Measurements from ENCODE around the gene RSPO1. TPM values are rescaled to one million over a fixed set of nuclear protein-coding genes. Genes with fewer than 3 reads are reported as not detected.

RSPO1 gene
- total and polyA plus RNA-seq, 10 of the 15 experiments (the other 5 are each of a cell fraction or from before 2014, with no cell fraction given) = not detected

GRCh38 chr1:37656026-37656425, 21.3 kb upstream of the RSPO1 start:
- ChIA-PET SMC1A (ENCODE audit: uncharacterized antibody, unreplicated experiment) (interaction anchor here (1.5 kb wide), 1 partner anchor 10 kb away, joined by 3 read pairs; no protein-coding TSS in a partner anchor), RAD21 (ENCODE audit: unreplicated experiment) (no interaction called here), CTCF (no interaction called here), POLR2A (no interaction called here)
- Histone ChIP-seq H3K27me3 (replicated peaks in 1 of 2; ENCODE audit: control insufficient read depth in 2 of 2, insufficient read depth in 2 of 2, low read length in 1 of 2) (no peaks in the 10 kb centered on the region), H3K9me3 (replicated peaks; ENCODE audit: control insufficient read depth, insufficient read depth, low read length) (no peaks in the 10 kb centered on the region), H3K4me3 (no peak overlapping the region), H3K4me1 (ENCODE audit: control insufficient read depth, insufficient read depth, low read length) (no peaks in the 10 kb centered on the region), H3K9ac (ENCODE audit: control insufficient read depth, insufficient read depth, low read length) (no peak overlapping the region), H3K27ac (ENCODE audit: control insufficient read depth, insufficient read depth) (no peak overlapping the region), H2AFZ (ENCODE audit: control insufficient read depth, low read depth, low read length) (no peak overlapping the region), H4K20me1 (ENCODE audit: control insufficient read depth, insufficient read depth) (no peaks in the 10 kb centered on the region), H3K79me2 (ENCODE audit: control insufficient read depth, insufficient read depth, low read length) (no peaks in the 10 kb centered on the region), H3K36me3 (ENCODE audit: control insufficient read depth in 2 of 2, insufficient read depth in 2 of 2, low read length in 1 of 2) (no peaks in the 10 kb centered on the region), H3K4me2 (ENCODE audit: control insufficient read depth, insufficient read depth) (no peak overlapping the region)
- no peak for TF ChIP-seq DPF2 (IDR thresholded peaks at IDR 0.05)
- no peak for TF ChIP-seq TBL1XR1 (IDR thresholded peaks at IDR 0.05; ENCODE audit: low read depth, low read length)
- TF ChIP-seq YBX1 (IDR thresholded peaks at IDR 0.05) = no peak
- no peak for TF ChIP-seq CREB1 (IDR thresholded peaks at IDR 0.05; ENCODE audit: low read depth)
- TF ChIP-seq CHD2 (IDR thresholded peaks at IDR 0.05; ENCODE audit: borderline replicate concordance, low read depth, low read length) = no peak
- TF ChIP-seq NFYA (IDR thresholded peaks at IDR 0.05; ENCODE audit: borderline replicate concordance, low read depth, low read length) = no peak
- no peak for TF ChIP-seq ATF7 (IDR thresholded peaks at IDR 0.05; ENCODE audit: low read depth)
- no peak for TF ChIP-seq IRF5 (IDR thresholded peaks at IDR 0.05; ENCODE audit: borderline replicate concordance)
- TF ChIP-seq PKNOX1 (IDR thresholded peaks at IDR 0.05) = no peak
- no peak for TF ChIP-seq MLLT1 (IDR thresholded peaks at IDR 0.05)
- TF ChIP-seq RFX5 (IDR thresholded peaks at IDR 0.05; ENCODE audit: low read depth, low read length) = no peak
- no peak for TF ChIP-seq ATF3 (IDR thresholded peaks at IDR 0.05; ENCODE audit: borderline replicate concordance, extremely low read depth, low read depth, low read length)
- TF ChIP-seq REST (IDR thresholded peaks at IDR 0.05; ENCODE audit: low read depth, low read length) = no peak
- TF ChIP-seq ASH2L (IDR thresholded peaks at IDR 0.05; ENCODE audit: borderline replicate concordance, low read depth) = no peak
- no peak for TF ChIP-seq RAD21 (IDR thresholded peaks at IDR 0.05; ENCODE audit: insufficient read depth, low read depth, low read length)
- no peak for TF ChIP-seq CEBPB (IDR thresholded peaks at IDR 0.05; ENCODE audit: borderline replicate concordance in 1 of 2, low read depth in 2 of 2, low read length in 2 of 2)
- FAIRE-seq (no peak), DNase-seq (ENCODE audit: low read depth, low spot score) (no peak), ATAC-seq (no peak)
- intact Hi-C loops (cut with micrococcal nuclease; ENCODE audit: unreplicated experiment) (no loop called here), in situ Hi-C loops (cut with MboI) (no loop called here)
- WGBS (ENCODE audit: insufficient coverage, insufficient replicate concordance, low lambda C conversion rate, missing lambda C conversion rate) = 10% methylated on average over 7 of the region's 7 CpGs
- BruUV-seq (replicated peaks) = no TSS peak
